NT2/D1 (cell line): ENCODE data around the gene RGS3.

Experiments
- SUZ12 ChIP-seq: IDR thresholded peaks from 2 replicates; pipeline ENCODE4 v1.6.1; 2011; ENCODE audit not compliant: insufficient read length, insufficient read depth; ENCODE audit errors: extremely low read depth
- YY1 ChIP-seq: IDR thresholded peaks from 2 replicates; pipeline ENCODE4 v1.6.1; 2011; ENCODE audit not compliant: insufficient read length, insufficient read depth
- ZNF274 ChIP-seq: IDR thresholded peaks from 2 replicates; pipeline ENCODE4 v1.6.1; 2011; ENCODE audit warnings: mild to moderate bottlenecking, low read depth, low read length

- TF ChIP-seq YY1 (no peak), ZNF274 (no peak), SUZ12 (no peak)
Observed at GRCh38 chr9:113495526-113495925, 32.0 kb downstream of the RGS3 start.
